GM23338 (cell line): ENCODE data around the gene TRIM21. TPM values are rescaled to one million over a fixed set of nuclear protein-coding genes. Genes with fewer than 3 reads are reported as not detected.

ENCODE experiments used
- ATAC-seq: fragments of 200-7000 bp; cut with Tn5 transposase; 3 replicates; pipeline ENCODE4 v1.9.1; 2020
- DNase-seq: peaks from one replicate; pipeline ENCODE4 v3.0.0-alpha.2; 2015; ENCODE audit warnings: low spot score
- H2AFZ ChIP-seq: fragments of 200-600 bp; sonication (generic); 2 replicates; pipeline ENCODE4 v1.8.0; 2016; ENCODE audit warnings: antibody characterized with exemption, mild to moderate bottlenecking, moderate library complexity
- H3F3A ChIP-seq: fragments of 200-600 bp; sonication (generic); replicated peaks from 2 replicates; pipeline ENCODE4 v1.8.0; 2017; ENCODE audit warnings: antibody characterized with exemption, mixed run types, low read depth
- H3K27ac ChIP-seq: fragments of 200-600 bp; sonication (generic); 2 replicates; pipeline ENCODE4 v1.6.1; 2016; ENCODE audit warnings: low read depth
- H3K27me3 ChIP-seq: fragments of 200-600 bp; sonication (generic); 2 replicates; pipeline ENCODE4 v1.8.0; 2016; ENCODE audit warnings: mild to moderate bottlenecking, mixed run types, moderate library complexity; ENCODE audit not compliant: insufficient read depth
- H3K36me3 ChIP-seq: fragments of 200-600 bp; sonication (generic); 2 replicates; pipeline ENCODE4 v1.8.0; 2016; ENCODE audit warnings: mild to moderate bottlenecking; ENCODE audit not compliant: insufficient read depth
- H3K4me1 ChIP-seq: fragments of 200-600 bp; sonication (generic); 2 replicates; pipeline ENCODE4 v1.8.0; 2016; ENCODE audit warnings: mild to moderate bottlenecking, moderate library complexity; ENCODE audit not compliant: insufficient read depth
- H3K4me2 ChIP-seq: fragments of 200-600 bp; sonication (generic); 2 replicates; pipeline ENCODE4 v1.7.1; 2017; ENCODE audit warnings: mixed run types
- H3K4me3 ChIP-seq: fragments of 200-600 bp; sonication (generic); 2 replicates; pipeline ENCODE4 v1.6.1; 2016; ENCODE audit warnings: mixed run types
- H3K79me2 ChIP-seq: fragments of 200-600 bp; sonication (generic); replicated peaks from 2 replicates; pipeline ENCODE4 v1.8.0; 2017; ENCODE audit warnings: mild to moderate bottlenecking; ENCODE audit not compliant: insufficient read depth
- H3K9me2 ChIP-seq: fragments of 200-600 bp; sonication (generic); 2 replicates; pipeline ENCODE4 v1.8.0; 2017; ENCODE audit not compliant: insufficient read depth
- H4K20me1 ChIP-seq: fragments of 200-600 bp; sonication (generic); replicated peaks from 2 replicates; pipeline ENCODE4 v1.8.0; 2017; ENCODE audit warnings: mild to moderate bottlenecking; ENCODE audit not compliant: insufficient read depth
- H3K27ac Mint-ChIP-seq: 2 replicates; pipeline ENCODE4 v1.8.0; 2020; ENCODE audit warnings: inconsistent platforms, mild to moderate bottlenecking, moderate library complexity, mixed read lengths
- H3K27me3 Mint-ChIP-seq: 3 replicates; pipeline ENCODE4 v1.8.0; 2022; ENCODE audit warnings: low read depth, mild to moderate bottlenecking, moderate library complexity, mixed read lengths, inconsistent platforms; ENCODE audit not compliant: insufficient read depth, poor library complexity
- H3K36me3 Mint-ChIP-seq: 3 replicates; pipeline ENCODE4 v1.8.0; 2021; ENCODE audit warnings: low read depth, mild to moderate bottlenecking, inconsistent platforms, moderate library complexity, mixed read lengths
- H3K4me1 Mint-ChIP-seq: 3 replicates; pipeline ENCODE4 v1.8.0; 2020; ENCODE audit warnings: mild to moderate bottlenecking, inconsistent platforms, mixed read lengths
- H3K4me3 Mint-ChIP-seq: 3 replicates; pipeline ENCODE4 v1.8.0; 2021; ENCODE audit warnings: moderate library complexity, mild to moderate bottlenecking, inconsistent platforms, mixed read lengths
- H3K9me3 Mint-ChIP-seq: 3 replicates; pipeline ENCODE4 v1.8.0; 2020; ENCODE audit warnings: moderate library complexity, mild to moderate bottlenecking, inconsistent platforms, mixed read lengths
- CREB1 ChIP-seq: fragments of 250-450 bp; sonication (Bioruptor Pico); IDR thresholded peaks from 2 replicates; pipeline ENCODE4 v1.5.0; 2020; ENCODE audit warnings: low read depth, mild to moderate bottlenecking, moderate library complexity
- EZH2phosphoT487 ChIP-seq: fragments of 200-600 bp; sonication (generic); IDR thresholded peaks from one replicate; pipeline ENCODE4 v1.8.1; 2018; ENCODE audit warnings: antibody characterized with exemption; ENCODE audit not compliant: unreplicated experiment
- JUNB ChIP-seq: IDR thresholded peaks from one replicate; pipeline ENCODE4 v1.6.1; 2016; ENCODE audit warnings: antibody characterized with exemption; ENCODE audit not compliant: unreplicated experiment
- NANOG ChIP-seq: IDR thresholded peaks from 2 replicates; pipeline ENCODE4 v1.6.1; 2016; ENCODE audit warnings: antibody characterized with exemption, borderline replicate concordance
- POLR2AphosphoS5 ChIP-seq: IDR thresholded peaks from 2 replicates; pipeline ENCODE4 v1.6.1; 2016; ENCODE audit warnings: antibody characterized with exemption, low read depth
- REST ChIP-seq: IDR thresholded peaks from one replicate; pipeline ENCODE4 v1.6.1; 2018; ENCODE audit warnings: antibody characterized with exemption; ENCODE audit not compliant: unreplicated experiment
- STAT1 ChIP-seq: IDR thresholded peaks from one replicate; pipeline ENCODE4 v1.6.1; 2016; ENCODE audit warnings: antibody characterized with exemption; ENCODE audit not compliant: unreplicated experiment
- ZNF114 ChIP-seq: fragments of 250-450 bp; sonication (Bioruptor Pico); IDR thresholded peaks from 2 replicates; pipeline ENCODE4 v1.5.0; 2020; ENCODE audit warnings: mild to moderate bottlenecking, moderate library complexity
- ZNF331 ChIP-seq: fragments of 250-450 bp; sonication (Bioruptor Pico); IDR thresholded peaks from 2 replicates; pipeline ENCODE4 v1.5.0; 2020; ENCODE audit warnings: low read depth, mild to moderate bottlenecking, moderate library complexity
- polyA plus RNA-seq: library from polyadenylated mRNA; unstranded; fragments of >200 nt; fragmentation: Nextera tagmentation; extraction: Ambion mirVana; gene quantifications from 2 replicates; pipeline ENCODE4 v1.2.1, GENCODE V29; 2016
- total RNA-seq: library from RNA; depleted of rRNA; stranded (reverse); fragments of >200 nt; shearing (Covaris generic); gene quantifications from 2 replicates; pipeline ENCODE4 v1.2.3, GENCODE V29; 2014
- TF ChIP-seq, protein P1 (sequence below), 2 experiments: fragments of 200-600 bp in 1 of 2; sonication (generic) in 1 of 2; conservative IDR thresholded peaks; 2 replicates each; pipeline versions ENCODE4 v1.5.1 to v1.6.1; 2016 to 2017; ENCODE audit warnings: antibody characterized with exemption in 2 of 2, low read depth in 2 of 2, mild to moderate bottlenecking in 2 of 2, moderate library complexity in 1 of 2

The TRIM21 gene
- total and polyA plus RNA-seq, 2 experiments from 2014 or later, result 12.7 to 18.3 TPM

DNA sequence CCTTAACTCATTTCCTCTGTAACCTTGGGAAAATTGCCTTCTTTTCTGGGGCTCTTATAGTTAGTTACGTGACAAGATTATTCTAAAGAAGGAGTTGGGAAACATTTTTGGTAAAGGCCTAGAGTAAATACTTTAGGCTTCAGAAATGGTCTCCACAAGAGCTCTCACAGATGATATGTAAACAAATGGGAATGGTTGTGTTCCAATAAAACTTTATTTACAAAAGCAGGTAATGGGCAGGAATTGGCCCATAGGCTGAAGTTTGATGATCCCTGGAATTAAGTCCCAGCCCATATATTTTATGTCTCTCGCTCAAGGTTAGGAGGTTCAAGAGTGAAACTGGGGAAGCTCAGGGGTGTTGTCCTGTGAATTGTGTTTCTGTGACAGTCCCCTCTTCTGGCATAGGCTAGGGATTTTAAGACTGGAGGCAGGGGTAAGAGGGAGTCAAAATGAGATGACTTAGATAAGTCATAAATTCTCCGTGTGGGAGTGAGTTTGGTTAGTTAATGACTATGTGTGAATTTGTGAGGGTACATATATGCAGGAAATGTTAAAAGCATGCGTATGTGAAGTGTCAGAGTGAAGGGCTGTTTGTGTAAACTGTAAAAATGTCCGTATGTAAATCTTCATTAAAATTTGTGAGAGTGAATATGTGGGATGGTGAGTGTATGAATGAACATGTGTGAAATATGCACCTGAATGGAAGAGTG, 17.9 kb downstream of the TRIM21 start:
- H3K4me1 ChIP-seq, result no peaks in the 10 kb centered on the region
- H3K79me2 ChIP-seq, result no peaks in the 10 kb centered on the region
- no peaks in the 10 kb centered on the region for H3K9me3 Mint-ChIP-seq
- H3K36me3 Mint-ChIP-seq, result no peaks in the 10 kb centered on the region
- H3K36me3 ChIP-seq, result no peaks in the 10 kb centered on the region
- no peak overlapping the region for H2AFZ ChIP-seq
- TF ChIP-seq JUNB, result no peak
- TF ChIP-seq CREB1 (CRISPR knock-in tag), result no peak
- TF ChIP-seq, protein P1, sequence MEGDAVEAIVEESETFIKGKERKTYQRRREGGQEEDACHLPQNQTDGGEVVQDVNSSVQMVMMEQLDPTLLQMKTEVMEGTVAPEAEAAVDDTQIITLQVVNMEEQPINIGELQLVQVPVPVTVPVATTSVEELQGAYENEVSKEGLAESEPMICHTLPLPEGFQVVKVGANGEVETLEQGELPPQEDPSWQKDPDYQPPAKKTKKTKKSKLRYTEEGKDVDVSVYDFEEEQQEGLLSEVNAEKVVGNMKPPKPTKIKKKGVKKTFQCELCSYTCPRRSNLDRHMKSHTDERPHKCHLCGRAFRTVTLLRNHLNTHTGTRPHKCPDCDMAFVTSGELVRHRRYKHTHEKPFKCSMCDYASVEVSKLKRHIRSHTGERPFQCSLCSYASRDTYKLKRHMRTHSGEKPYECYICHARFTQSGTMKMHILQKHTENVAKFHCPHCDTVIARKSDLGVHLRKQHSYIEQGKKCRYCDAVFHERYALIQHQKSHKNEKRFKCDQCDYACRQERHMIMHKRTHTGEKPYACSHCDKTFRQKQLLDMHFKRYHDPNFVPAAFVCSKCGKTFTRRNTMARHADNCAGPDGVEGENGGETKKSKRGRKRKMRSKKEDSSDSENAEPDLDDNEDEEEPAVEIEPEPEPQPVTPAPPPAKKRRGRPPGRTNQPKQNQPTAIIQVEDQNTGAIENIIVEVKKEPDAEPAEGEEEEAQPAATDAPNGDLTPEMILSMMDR (conservative IDR thresholded peaks at IDR 0.05; ENCODE audit: low read depth in 2 of 2), result no peak
- no peak for TF ChIP-seq EZH2phosphoT487
- TF ChIP-seq ZNF114 (CRISPR knock-in tag), result no peak
- no peak for TF ChIP-seq NANOG
- TF ChIP-seq STAT1, result no peak
- no peak for TF ChIP-seq POLR2AphosphoS5
- no peak overlapping the region for H3K27ac Mint-ChIP-seq
- ATAC-seq, result no peak
- H3K27me3 Mint-ChIP-seq, result no peaks in the 10 kb centered on the region
- no peaks in the 10 kb centered on the region for H3K9me2 ChIP-seq
- H3K4me3 ChIP-seq, result no peak overlapping the region
- H4K20me1 ChIP-seq, result no peaks in the 10 kb centered on the region
- H3K27me3 ChIP-seq, result no peaks in the 10 kb centered on the region
- no peaks in the 10 kb centered on the region for H3K4me1 Mint-ChIP-seq
- H3K4me2 ChIP-seq, result no peak overlapping the region
- no peak overlapping the region for H3K27ac ChIP-seq
- no peak for DNase-seq
- no peak overlapping the region for H3K4me3 Mint-ChIP-seq
- no peaks in the 10 kb centered on the region for H3F3A ChIP-seq

DNA sequence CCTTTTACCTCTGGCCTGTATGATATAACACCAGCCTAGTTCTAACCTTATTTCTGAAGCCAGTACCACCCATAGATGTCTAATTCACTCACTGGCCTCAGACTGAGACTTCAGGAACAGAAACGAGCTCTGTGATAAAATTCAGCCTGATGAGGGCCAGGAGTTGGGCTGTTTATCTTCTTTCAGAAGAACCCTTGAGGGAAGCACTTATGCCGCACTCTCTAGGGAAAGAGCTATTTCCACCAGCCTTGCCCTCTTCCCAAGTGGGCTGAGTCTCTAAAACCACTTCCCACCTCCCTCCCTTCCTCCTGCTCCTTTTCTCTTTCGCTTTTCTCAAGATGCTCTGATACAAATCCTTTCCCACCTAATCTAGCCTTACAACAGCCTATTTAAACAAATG, 23.3 kb downstream of the TRIM21 start:
- TF ChIP-seq REST (no peak), POLR2AphosphoS5 (no peak), NANOG (no peak), EZH2phosphoT487 (no peak), CREB1 (CRISPR knock-in tag) (no peak), ZNF331 (CRISPR knock-in tag) (no peak), ZNF114 (CRISPR knock-in tag) (no peak)
- ATAC-seq (no peak), DNase-seq (no peak)
- no peak overlapping the region for H3K4me2 ChIP-seq
- H3K4me3 ChIP-seq, result no peak overlapping the region
- Mint-ChIP-seq H3K4me1 (no peaks in the 10 kb centered on the region; the same call in 2 of the 3 replicates), H3K4me3 (no peak overlapping the region), H3K36me3 (no peaks in the 10 kb centered on the region), H3K27ac (no peak overlapping the region), H3K27me3 (no peaks in the 10 kb centered on the region), H3K9me3 (no peaks in the 10 kb centered on the region)
- no peaks in the 10 kb centered on the region for H3K4me1 ChIP-seq
- no peaks in the 10 kb centered on the region for H4K20me1 ChIP-seq
- H3F3A ChIP-seq, result no peaks in the 10 kb centered on the region
- H3K27me3 ChIP-seq, result no peaks in the 10 kb centered on the region
- no peak overlapping the region for H3K27ac ChIP-seq
- H3K36me3 ChIP-seq, result no peaks in the 10 kb centered on the region
- H2AFZ ChIP-seq, result no peak overlapping the region
- no peaks in the 10 kb centered on the region for H3K79me2 ChIP-seq
- H3K9me2 ChIP-seq, result 0 out of 2 replicates have a peak, but pooled peaks cover 3% of the 10 kb centered on the region
